Measurements from ENCODE around the gene VILL. TPM values are rescaled to one million over a fixed set of nuclear protein-coding genes. Genes with fewer than 3 reads are reported as not detected.

Gene VILL
- total RNA-seq, 4 donors from 2014 or later = 3.5 to 7.5 (median 5.2) TPM

- H3K36me3 ChIP-seq = peaks cover 0 to 43% of the 10 kb centered on the region in 2 donors
- no peak for TF ChIP-seq EP300 (IDR thresholded peaks at IDR 0.05)
- TF ChIP-seq CTCF (IDR thresholded peaks at IDR 0.05) = no peak
- no peak for TF ChIP-seq POLR2AphosphoS5 (IDR thresholded peaks at IDR 0.05)
- TF ChIP-seq POLR2A (IDR thresholded peaks at IDR 0.05) = no peak
- WGBS, 2 donors (ENCODE audit: low coverage in 1 of 2) = 40 to 100% methylated on average over 1 of the region's 9 CpGs
- peaks cover 0 to 35% (median 11%) of the 10 kb centered on the region in 3 donors for H3K4me1 ChIP-seq
- H3K27ac ChIP-seq = peak overlapping the region in 1 of 4 donors; percentile 9
- no peak for ATAC-seq
- H3K9me3 ChIP-seq = no peaks in the 10 kb centered on the region
- H3K4me3 ChIP-seq = no peak overlapping the region
- no peaks in the 10 kb centered on the region for H3K27me3 ChIP-seq
These were observed 12.4 kb downstream of the VILL start for GRCh38 chr3:38002940-38003339.

GRCh38 chr3:38003371-38003816 lies 12.8 kb downstream of the VILL start:
- Histone ChIP-seq H3K36me3 (peaks cover 0 to 47% of the 10 kb centered on the region in 2 donors), H3K27ac (peak overlapping the region in 2 of 4 donors; percentile 2 to 9), H3K27me3 (no peaks in the 10 kb centered on the region), H3K4me3 (no peak overlapping the region), H3K4me1 (peaks cover 0 to 31% (median 7%) of the 10 kb centered on the region in 3 donors), H3K9me3 (no peaks in the 10 kb centered on the region)
- WGBS, 2 donors (ENCODE audit: low coverage in 1 of 2) = 50 to 80% methylated on average over 1 to 2 of the region's 7 CpGs
- TF ChIP-seq POLR2AphosphoS5 (IDR thresholded peaks at IDR 0.05) (no peak), CTCF (IDR thresholded peaks at IDR 0.05) (peak in 3 of 4 experiments; percentile 59 to 90 (median 81))
- peak; percentile 31 for ATAC-seq

- no peak for ATAC-seq
- 20% methylated on average over 1 of the region's 11 CpGs; no CpG with 5 or more reads in 1 of the 2 donors for WGBS, 2 donors (ENCODE audit: low coverage in 1 of 2)
- no peak for TF ChIP-seq EP300 (IDR thresholded peaks at IDR 0.05)
- TF ChIP-seq CTCF (IDR thresholded peaks at IDR 0.05) = no peak
- TF ChIP-seq POLR2A (IDR thresholded peaks at IDR 0.05) = no peak
- Histone ChIP-seq H3K4me3 (no peak overlapping the region), H3K4me1 (peaks cover 0 to 27% (median 6%) of the 10 kb centered on the region in 3 donors), H3K9me3 (no peaks in the 10 kb centered on the region), H3K27me3 (no peaks in the 10 kb centered on the region), H3K36me3 (peaks cover 0 to 53% of the 10 kb centered on the region in 2 donors), H3K27ac (peak overlapping the region in 2 of 4 donors; percentile 2 to 9)
These were observed 13.3 kb downstream of the VILL start for GRCh38 chr3:38003817-38004414.

- TF ChIP-seq POLR2AphosphoS5 (IDR thresholded peaks at IDR 0.05) = no peak
- peak in 3 of 4 experiments; percentile 49 to 76 (median 60) for TF ChIP-seq CTCF (IDR thresholded peaks at IDR 0.05)
- Histone ChIP-seq H3K4me3 (no peak overlapping the region), H3K27ac (peak overlapping the region in 2 of 4 donors; percentile 9 to 44), H3K36me3 (peaks cover 0 to 59% of the 10 kb centered on the region in 2 donors), H3K9me3 (no peaks in the 10 kb centered on the region), H3K27me3 (no peaks in the 10 kb centered on the region), H3K4me1 (peaks cover 0 to 22% (median 6%) of the 10 kb centered on the region in 3 donors)
- peak; percentile 68 for ATAC-seq
- WGBS, 2 donors (ENCODE audit: low coverage in 1 of 2) = 87 to 96% methylated on average over 5 of the region's 14 CpGs
These were observed 14.0 kb downstream of the VILL start for GRCh38 chr3:38004415-38005075.

Data from gastroesophageal sphincter (tissue), 4 donors.